DOHH2 (cell line): Measurements from ENCODE around the gene ANKRD29.
A peak's percentile ranks its signal among the peaks of the same experiment; 100 is the strongest.

Experiments used
- H3F3A ChIP-seq: fragments of 200-600 bp; sonication (generic), shearing (Covaris generic); 2 replicates; pipeline ENCODE4 v1.6.0; 2016; ENCODE audit warnings: antibody characterized with exemption, mild to moderate bottlenecking; ENCODE audit not compliant: control insufficient read depth, insufficient read depth
- H3K27ac ChIP-seq: fragments of 200-600 bp; sonication (generic); 2 replicates; pipeline ENCODE4 v1.5.1; 2014; ENCODE audit warnings: low read depth, mild to moderate bottlenecking, low read length, moderate library complexity
- H3K27me3 ChIP-seq: fragments of 200-600 bp; sonication (generic); 2 replicates; pipeline ENCODE4 v1.6.1; 2014; ENCODE audit warnings: mild to moderate bottlenecking, low read length, mixed read lengths; ENCODE audit not compliant: control insufficient read depth
- H3K36me3 ChIP-seq: fragments of 200-600 bp; sonication (generic); 2 replicates; pipeline ENCODE4 v1.6.1; 2014; ENCODE audit warnings: mild to moderate bottlenecking, low read length, moderate library complexity, mixed read lengths; ENCODE audit not compliant: control insufficient read depth
- H3K4me1 ChIP-seq: fragments of 200-600 bp; sonication (generic); 2 replicates; pipeline ENCODE4 v1.6.1; 2014; ENCODE audit warnings: mild to moderate bottlenecking, low read length, mixed read lengths; ENCODE audit not compliant: control insufficient read depth
- H3K4me2 ChIP-seq: fragments of 200-600 bp; sonication (generic); 2 replicates; pipeline ENCODE4 v1.6.0; 2014; ENCODE audit warnings: mild to moderate bottlenecking, low read length, moderate library complexity
- H3K4me3 ChIP-seq: fragments of 200-600 bp; sonication (generic); 2 replicates; pipeline ENCODE4 v1.5.1; 2014; ENCODE audit warnings: mild to moderate bottlenecking, low read length, mixed read lengths
- H3K79me2 ChIP-seq: fragments of 200-600 bp; sonication (generic); 2 replicates; pipeline ENCODE4 v1.6.1; 2014; ENCODE audit warnings: mild to moderate bottlenecking, low read length, mixed read lengths; ENCODE audit not compliant: control insufficient read depth
- H3K9me2 ChIP-seq: fragments of 200-600 bp; sonication (generic); replicated peaks from 2 replicates; pipeline ENCODE4 v1.6.1; 2014; ENCODE audit warnings: mild to moderate bottlenecking, low read length, mixed read lengths; ENCODE audit not compliant: control insufficient read depth
- H3K9me3 ChIP-seq: fragments of 200-600 bp; sonication (generic); 2 replicates; pipeline ENCODE4 v1.6.1; 2014; ENCODE audit warnings: antibody characterized with exemption, low read length, mixed read lengths; ENCODE audit not compliant: control insufficient read depth, insufficient read depth
- H4K20me1 ChIP-seq: fragments of 200-600 bp; sonication (generic); 2 replicates; pipeline ENCODE4 v1.6.0; 2014; ENCODE audit warnings: low read depth, mild to moderate bottlenecking, antibody characterized with exemption, low read length, moderate library complexity; ENCODE audit not compliant: control insufficient read depth, insufficient read depth
- CTCF ChIP-seq: fragments of 200-600 bp; sonication (generic); IDR thresholded peaks from one replicate; pipeline ENCODE4 v1.5.1; 2014; ENCODE audit warnings: antibody characterized with exemption, mild to moderate bottlenecking, low read depth, low read length; ENCODE audit not compliant: poor library complexity, severe bottlenecking
- EZH2phosphoT487 ChIP-seq: fragments of 200-600 bp; sonication (generic); IDR thresholded peaks from 2 replicates; pipeline ENCODE4 v1.6.1; 2017; ENCODE audit warnings: borderline replicate concordance, mild to moderate bottlenecking, antibody characterized with exemption, low read length, moderate library complexity, mixed read lengths

The ANKRD29 gene

GRCh38 chr18:23585897-23586248, 76.8 kb downstream of the ANKRD29 start:
- Histone ChIP-seq H4K20me1 (no peaks in the 10 kb centered on the region; the same call in 1 of the 2 replicates), H3F3A (no peaks in the 10 kb centered on the region), H3K9me2 (no peaks in the 10 kb centered on the region), H3K36me3 (peaks cover 7% of the 10 kb centered on the region), H3K4me3 (peak overlapping the region; percentile 91), H3K4me1 (peaks cover 21% of the 10 kb centered on the region), H3K27me3 (0 out of 2 replicates have a peak, but pooled peaks cover 5% of the 10 kb centered on the region), H3K27ac (peak overlapping the region; percentile 85), H3K79me2 (peaks cover 53% of the 10 kb centered on the region), H3K9me3 (no peaks in the 10 kb centered on the region), H3K4me2 (peak overlapping the region; percentile 90)
- TF ChIP-seq CTCF (no peak), EZH2phosphoT487 (no peak)

GRCh38 chr18:23585007-23585871, 77.5 kb downstream of the ANKRD29 start:
- H3K9me3 ChIP-seq = no peaks in the 10 kb centered on the region
- H3F3A ChIP-seq = no peaks in the 10 kb centered on the region
- H3K4me3 ChIP-seq = peak overlapping the region; percentile 91
- H3K79me2 ChIP-seq = peaks cover 59% of the 10 kb centered on the region
- peak overlapping the region; percentile 85; the same call in 1 of the 2 replicates for H3K27ac ChIP-seq
- H4K20me1 ChIP-seq = no peaks in the 10 kb centered on the region; the same call in 1 of the 2 replicates
- peaks cover 13% of the 10 kb centered on the region for H3K36me3 ChIP-seq
- TF ChIP-seq CTCF (no peak), EZH2phosphoT487 (no peak)
- H3K27me3 ChIP-seq = 0 out of 2 replicates have a peak, but pooled peaks cover 5% of the 10 kb centered on the region
- H3K4me2 ChIP-seq = peak overlapping the region; percentile 90
- no peaks in the 10 kb centered on the region for H3K9me2 ChIP-seq
- peaks cover 21% of the 10 kb centered on the region for H3K4me1 ChIP-seq

- H3K27me3 ChIP-seq = 0 out of 2 replicates have a peak, but pooled peaks cover 5% of the 10 kb centered on the region
- peaks cover 15% of the 10 kb centered on the region for H3K36me3 ChIP-seq
- H3K79me2 ChIP-seq = peaks cover 65% of the 10 kb centered on the region
- no peaks in the 10 kb centered on the region for H3F3A ChIP-seq
- no peak overlapping the region for H3K27ac ChIP-seq
- no peak overlapping the region for H3K4me3 ChIP-seq
- peak overlapping the region; percentile 90; the same call in 1 of the 2 replicates for H3K4me2 ChIP-seq
- no peaks in the 10 kb centered on the region for H3K9me3 ChIP-seq
- H3K9me2 ChIP-seq = no peaks in the 10 kb centered on the region
- H3K4me1 ChIP-seq = peaks cover 21% of the 10 kb centered on the region
- no peaks in the 10 kb centered on the region; the same call in 1 of the 2 replicates for H4K20me1 ChIP-seq
- TF ChIP-seq CTCF (no peak), EZH2phosphoT487 (no peak)
These were observed 78.4 kb downstream of the ANKRD29 start for GRCh38 chr18:23584019-23584983.
